ENCODE data around the gene ADTRP.

DNA sequence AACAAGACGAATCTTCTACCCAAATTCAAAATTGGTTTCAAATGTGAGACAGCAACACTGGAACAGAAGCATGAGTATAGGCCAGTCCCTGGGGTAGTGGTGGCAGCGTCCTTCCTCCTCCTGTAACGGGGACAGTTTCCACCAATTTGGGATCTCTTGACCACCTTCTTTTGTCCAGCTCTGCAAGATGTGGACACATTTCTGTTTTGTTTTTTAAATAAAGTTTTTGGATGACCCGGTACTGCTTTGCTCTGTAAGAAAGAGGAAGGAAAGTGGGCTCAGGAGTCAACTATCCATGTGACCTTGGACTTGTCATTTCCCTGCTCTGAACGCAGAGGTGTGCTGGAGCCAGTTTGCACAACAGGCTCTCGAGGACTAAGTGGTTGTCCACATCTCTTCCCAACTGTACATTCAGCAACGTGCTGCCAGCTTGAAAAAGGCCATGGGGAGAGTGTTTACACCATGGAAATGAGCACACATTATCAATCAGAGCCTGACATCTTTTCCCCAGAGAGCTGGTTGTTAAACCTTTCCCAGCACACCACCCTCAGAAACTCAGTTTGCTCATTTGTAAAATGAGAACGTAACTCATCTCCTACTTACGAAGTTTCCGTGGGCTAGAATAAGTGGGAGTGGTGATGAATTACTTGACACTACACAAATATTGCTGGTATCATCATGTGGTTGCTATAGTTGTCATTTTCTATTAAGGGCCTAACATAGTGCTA, 66.5 kb downstream of the ADTRP start:
- TF ChIP-seq, protein P1, sequence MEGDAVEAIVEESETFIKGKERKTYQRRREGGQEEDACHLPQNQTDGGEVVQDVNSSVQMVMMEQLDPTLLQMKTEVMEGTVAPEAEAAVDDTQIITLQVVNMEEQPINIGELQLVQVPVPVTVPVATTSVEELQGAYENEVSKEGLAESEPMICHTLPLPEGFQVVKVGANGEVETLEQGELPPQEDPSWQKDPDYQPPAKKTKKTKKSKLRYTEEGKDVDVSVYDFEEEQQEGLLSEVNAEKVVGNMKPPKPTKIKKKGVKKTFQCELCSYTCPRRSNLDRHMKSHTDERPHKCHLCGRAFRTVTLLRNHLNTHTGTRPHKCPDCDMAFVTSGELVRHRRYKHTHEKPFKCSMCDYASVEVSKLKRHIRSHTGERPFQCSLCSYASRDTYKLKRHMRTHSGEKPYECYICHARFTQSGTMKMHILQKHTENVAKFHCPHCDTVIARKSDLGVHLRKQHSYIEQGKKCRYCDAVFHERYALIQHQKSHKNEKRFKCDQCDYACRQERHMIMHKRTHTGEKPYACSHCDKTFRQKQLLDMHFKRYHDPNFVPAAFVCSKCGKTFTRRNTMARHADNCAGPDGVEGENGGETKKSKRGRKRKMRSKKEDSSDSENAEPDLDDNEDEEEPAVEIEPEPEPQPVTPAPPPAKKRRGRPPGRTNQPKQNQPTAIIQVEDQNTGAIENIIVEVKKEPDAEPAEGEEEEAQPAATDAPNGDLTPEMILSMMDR (IDR thresholded peaks at IDR 0.05 in 8 of 11, conservative IDR thresholded peaks at IDR 0.05 in 3 of 11), result no peak
- TF ChIP-seq POLR2A (IDR thresholded peaks at IDR 0.05), result no peak
- no peak for TF ChIP-seq POLR2AphosphoS5 (IDR thresholded peaks at IDR 0.05)
